Measurements from ENCODE around the gene EXOC4. TPM values are rescaled to one million over a fixed set of nuclear protein-coding genes. Genes with fewer than 3 reads are reported as not detected.

EXOC4 gene
- polyA plus RNA-seq, 3 donors from 2014 or later: 24.2 to 50.1 (median 30.1) TPM

GRCh38 chr7:133436014-133436428 lies 183.1 kb downstream of the EXOC4 start:
- H3K9me3 Mint-ChIP-seq: no peaks in the 10 kb centered on the region
- no peak overlapping the region for H3K4me3 Mint-ChIP-seq
- no peak for DNase-seq
- H3K4me1 Mint-ChIP-seq: peaks cover 13 to 31% of the 10 kb centered on the region in 2 donors
- H3K36me3 Mint-ChIP-seq: peaks cover 0 to 8% (median 6%) of the 10 kb centered on the region in 3 donors
- H3K27ac Mint-ChIP-seq: peak overlapping the region in 3 of 6 donors; percentile 17 to 65 (median 17)
- H3K27me3 Mint-ChIP-seq (ENCODE audit: low read depth in 3 of 3): no peaks in the 10 kb centered on the region

GRCh38 chr7:133437544-133437943 lies 184.7 kb downstream of the EXOC4 start:
- H3K27me3 Mint-ChIP-seq (ENCODE audit: low read depth in 3 of 3): no peaks in the 10 kb centered on the region
- peaks cover 13 to 31% of the 10 kb centered on the region in 2 donors for H3K4me1 Mint-ChIP-seq
- H3K9me3 Mint-ChIP-seq: no peaks in the 10 kb centered on the region
- no peak overlapping the region for H3K27ac Mint-ChIP-seq
- no peak for DNase-seq
- no peak overlapping the region for H3K4me3 Mint-ChIP-seq
- H3K36me3 Mint-ChIP-seq: peaks cover 0 to 9% (median 6%) of the 10 kb centered on the region in 3 donors

DNA sequence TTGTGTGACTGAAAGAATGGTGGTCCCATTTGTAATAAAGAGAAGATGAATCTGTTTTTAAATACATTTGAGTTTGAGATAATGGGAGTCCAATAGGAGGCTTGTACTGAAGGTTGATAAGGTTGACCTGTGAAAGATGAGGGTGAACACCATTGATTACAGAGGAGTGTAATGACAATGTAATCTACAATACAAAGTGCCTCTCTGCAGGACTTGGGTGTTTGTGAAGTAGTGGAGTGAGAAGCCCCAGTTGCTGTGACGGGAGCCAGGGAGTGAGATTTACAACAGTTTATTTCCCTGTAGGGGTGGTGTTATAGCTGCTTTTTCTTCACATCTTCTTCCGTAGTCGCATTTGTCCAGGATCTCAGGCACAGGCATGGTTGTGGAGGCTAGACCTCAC lies 189.9 kb downstream of the EXOC4 start:
- Mint-ChIP-seq H3K4me1 (peaks cover 7 to 15% of the 10 kb centered on the region in 2 donors), H3K9me3 (no peaks in the 10 kb centered on the region), H3K36me3 (peaks cover 0 to 4% (median 2%) of the 10 kb centered on the region in 3 donors), H3K27me3 (ENCODE audit: low read depth in 3 of 3) (peaks cover 0 to 1% (median 0%) of the 10 kb centered on the region in 3 donors), H3K4me3 (no peak overlapping the region), H3K27ac (no peak overlapping the region)
- no peak for DNase-seq

DNA sequence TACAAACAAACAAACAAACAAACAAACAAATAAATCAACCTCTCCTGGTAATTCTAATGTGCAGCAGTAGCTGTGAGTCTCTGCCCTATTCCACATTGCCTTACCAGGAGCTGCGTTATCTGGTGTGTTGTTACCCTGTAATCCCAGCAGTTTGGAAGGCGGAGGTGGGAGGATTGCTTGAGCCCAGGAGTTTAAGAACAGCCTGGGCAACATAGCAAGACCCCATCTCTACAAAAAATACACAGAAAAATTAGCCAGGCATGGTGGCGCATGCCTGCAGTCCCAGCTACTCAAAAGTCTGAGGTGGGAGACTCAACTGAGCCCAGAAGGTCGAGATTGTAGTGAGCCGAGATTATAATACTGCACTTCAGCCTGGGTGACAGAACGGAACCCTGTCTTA lies 192.7 kb downstream of the EXOC4 start:
- Mint-ChIP-seq H3K4me1 (peaks cover 15 to 25% of the 10 kb centered on the region in 2 donors), H3K36me3 (peaks cover 0 to 3% (median 0%) of the 10 kb centered on the region in 3 donors), H3K27me3 (ENCODE audit: low read depth in 3 of 3) (peaks cover 0 to 1% (median 0%) of the 10 kb centered on the region in 3 donors), H3K27ac (no peak overlapping the region), H3K9me3 (no peaks in the 10 kb centered on the region), H3K4me3 (no peak overlapping the region)
- no peak for DNase-seq

GRCh38 chr7:133448012-133448411 lies 195.1 kb downstream of the EXOC4 start:
- Mint-ChIP-seq H3K4me3 (no peak overlapping the region), H3K4me1 (peaks cover 26 to 45% of the 10 kb centered on the region in 2 donors), H3K36me3 (peaks cover 0 to 3% (median 0%) of the 10 kb centered on the region in 3 donors), H3K9me3 (no peaks in the 10 kb centered on the region), H3K27ac (no peak overlapping the region), H3K27me3 (ENCODE audit: low read depth in 3 of 3) (peaks cover 0 to 1% (median 0%) of the 10 kb centered on the region in 3 donors)
- DNase-seq: no peak

DNA sequence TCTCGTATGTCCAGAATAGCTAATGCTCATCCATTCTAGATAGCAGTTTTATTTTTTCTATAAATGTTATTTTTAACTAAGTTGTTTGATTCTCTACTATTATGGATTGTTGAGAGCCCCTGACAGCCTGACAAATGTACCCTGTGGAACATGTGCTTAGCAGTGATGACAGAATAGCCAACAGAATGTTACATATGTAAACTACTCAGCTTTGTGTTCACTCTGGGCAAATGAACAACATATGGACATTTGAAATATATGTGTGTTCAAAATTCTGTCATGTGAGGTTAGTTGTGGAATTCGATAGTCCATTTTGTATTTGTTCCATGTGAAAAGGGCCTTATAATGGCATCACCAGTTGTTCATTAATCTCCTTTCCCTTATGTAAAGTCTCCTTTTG lies 199.7 kb downstream of the EXOC4 start:
- no peaks in the 10 kb centered on the region for H3K9me3 Mint-ChIP-seq
- no peak overlapping the region for H3K27ac Mint-ChIP-seq
- peaks cover 0 to 3% (median 0%) of the 10 kb centered on the region in 3 donors for H3K36me3 Mint-ChIP-seq
- peaks cover 23 to 37% of the 10 kb centered on the region in 2 donors for H3K4me1 Mint-ChIP-seq
- H3K27me3 Mint-ChIP-seq (ENCODE audit: low read depth in 3 of 3): peaks cover 0 to 2% (median 0%) of the 10 kb centered on the region in 3 donors
- no peak for DNase-seq
- no peak overlapping the region for H3K4me3 Mint-ChIP-seq

DNA sequence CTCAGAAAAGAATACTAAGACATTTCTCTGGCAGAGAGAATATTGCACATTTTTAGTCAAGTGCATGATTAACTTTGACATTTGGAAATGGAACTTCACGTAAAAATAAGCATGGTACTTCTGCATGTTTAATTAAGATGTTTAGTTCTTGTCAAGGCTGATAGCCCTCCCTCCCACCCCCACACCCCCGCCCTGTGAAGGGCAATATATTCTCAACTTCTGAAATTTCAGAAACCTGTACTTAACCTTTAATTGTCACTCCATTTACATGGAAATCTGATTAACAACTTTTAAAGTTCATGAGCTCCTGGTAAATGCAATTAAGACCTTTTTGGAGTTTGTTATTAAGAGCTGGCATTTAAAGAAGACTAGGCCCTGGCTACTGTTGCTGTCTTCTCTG lies 205.8 kb downstream of the EXOC4 start:
- peaks cover 0 to 2% (median 0%) of the 10 kb centered on the region in 6 donors for H3K9me3 Mint-ChIP-seq
- no peak for DNase-seq
- H3K4me1 Mint-ChIP-seq: peaks cover 7 to 23% of the 10 kb centered on the region in 2 donors
- H3K27ac Mint-ChIP-seq: peak overlapping the region in 1 of 6 donors; percentile 31
- H3K36me3 Mint-ChIP-seq: peaks cover 0 to 10% (median 3%) of the 10 kb centered on the region in 3 donors
- H3K4me3 Mint-ChIP-seq: no peak overlapping the region
- H3K27me3 Mint-ChIP-seq (ENCODE audit: low read depth in 3 of 3): peaks cover 0 to 4% (median 0%) of the 10 kb centered on the region in 3 donors

DNA sequence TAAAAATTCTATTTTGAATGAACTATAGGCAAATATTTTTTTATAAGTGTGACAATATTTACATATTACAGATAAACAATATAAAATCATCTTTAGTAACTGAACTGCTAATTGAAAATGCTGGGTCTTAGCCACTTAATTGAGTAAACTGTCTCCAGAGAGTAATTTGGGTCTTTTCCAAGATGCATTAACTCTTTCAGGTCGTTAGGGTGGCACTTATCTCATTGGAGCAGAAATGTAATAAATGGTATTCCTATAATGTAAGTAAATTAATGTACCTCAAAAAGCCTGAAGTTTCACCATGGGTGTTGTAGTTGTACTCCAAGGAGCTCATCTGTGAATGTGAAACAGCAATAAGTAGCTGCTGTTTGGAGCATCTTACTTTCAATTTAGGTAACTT lies 208.5 kb downstream of the EXOC4 start:
- peaks cover 7 to 23% of the 10 kb centered on the region in 2 donors for H3K4me1 Mint-ChIP-seq
- H3K9me3 Mint-ChIP-seq: peaks cover 0 to 11% (median 6%) of the 10 kb centered on the region in 6 donors
- H3K36me3 Mint-ChIP-seq: peaks cover 13 to 22% (median 17%) of the 10 kb centered on the region in 3 donors
- H3K27ac Mint-ChIP-seq: no peak overlapping the region
- H3K27me3 Mint-ChIP-seq (ENCODE audit: low read depth in 3 of 3): peaks cover 0 to 4% (median 0%) of the 10 kb centered on the region in 3 donors
- DNase-seq: no peak
- peak overlapping the region in 1 of 5 donors; percentile 53 for H3K4me3 Mint-ChIP-seq

GRCh38 chr7:133475655-133476054 lies 222.8 kb downstream of the EXOC4 start:
- H3K4me1 Mint-ChIP-seq: peaks cover 41% of the 10 kb centered on the region in 2 donors
- H3K27ac Mint-ChIP-seq: no peak overlapping the region
- peaks cover 7 to 20% (median 11%) of the 10 kb centered on the region in 3 donors for H3K36me3 Mint-ChIP-seq
- DNase-seq: no peak
- no peak overlapping the region for H3K4me3 Mint-ChIP-seq
- peaks cover under 1 to 2% (median 2%) of the 10 kb centered on the region in 3 donors for H3K27me3 Mint-ChIP-seq (ENCODE audit: low read depth in 3 of 3)
- peaks cover 2 to 9% (median 5%) of the 10 kb centered on the region in 6 donors for H3K9me3 Mint-ChIP-seq

GRCh38 chr7:133477791-133478190 lies 224.9 kb downstream of the EXOC4 start:
- peaks cover 6 to 10% (median 8%) of the 10 kb centered on the region in 3 donors for H3K36me3 Mint-ChIP-seq
- peaks cover 62 to 63% of the 10 kb centered on the region in 2 donors for H3K4me1 Mint-ChIP-seq
- H3K27ac Mint-ChIP-seq: peak overlapping the region; percentile 8 to 95 (median 85)

GRCh38 chr7:133478591-133479135 lies 225.8 kb downstream of the EXOC4 start:
- H3K27me3 Mint-ChIP-seq (ENCODE audit: low read depth in 3 of 3): peaks cover 4 to 6% (median 4%) of the 10 kb centered on the region in 3 donors
- H3K27ac Mint-ChIP-seq: peak overlapping the region; percentile 85 to 96 (median 90)
- DNase-seq: peak in 2 of 3 donors; percentile 14 to 20
- peaks cover 71% of the 10 kb centered on the region in 2 donors for H3K4me1 Mint-ChIP-seq
- H3K4me3 Mint-ChIP-seq: peak overlapping the region; percentile 57 to 77 (median 63)
- H3K36me3 Mint-ChIP-seq: peaks cover 3 to 7% (median 6%) of the 10 kb centered on the region in 3 donors
- H3K9me3 Mint-ChIP-seq: peaks cover 0 to 4% (median 2%) of the 10 kb centered on the region in 6 donors

More at GRCh38 chr7:133477791-133478190, 224.9 kb downstream of the EXOC4 start:
- H3K4me3 Mint-ChIP-seq: peak overlapping the region in 3 of 5 donors; percentile 30 to 63 (median 56)
- peaks cover 4 to 6% (median 4%) of the 10 kb centered on the region in 3 donors for H3K27me3 Mint-ChIP-seq (ENCODE audit: low read depth in 3 of 3)
- DNase-seq: no peak
- H3K9me3 Mint-ChIP-seq: peaks cover 2 to 9% (median 4%) of the 10 kb centered on the region in 6 donors

DNA sequence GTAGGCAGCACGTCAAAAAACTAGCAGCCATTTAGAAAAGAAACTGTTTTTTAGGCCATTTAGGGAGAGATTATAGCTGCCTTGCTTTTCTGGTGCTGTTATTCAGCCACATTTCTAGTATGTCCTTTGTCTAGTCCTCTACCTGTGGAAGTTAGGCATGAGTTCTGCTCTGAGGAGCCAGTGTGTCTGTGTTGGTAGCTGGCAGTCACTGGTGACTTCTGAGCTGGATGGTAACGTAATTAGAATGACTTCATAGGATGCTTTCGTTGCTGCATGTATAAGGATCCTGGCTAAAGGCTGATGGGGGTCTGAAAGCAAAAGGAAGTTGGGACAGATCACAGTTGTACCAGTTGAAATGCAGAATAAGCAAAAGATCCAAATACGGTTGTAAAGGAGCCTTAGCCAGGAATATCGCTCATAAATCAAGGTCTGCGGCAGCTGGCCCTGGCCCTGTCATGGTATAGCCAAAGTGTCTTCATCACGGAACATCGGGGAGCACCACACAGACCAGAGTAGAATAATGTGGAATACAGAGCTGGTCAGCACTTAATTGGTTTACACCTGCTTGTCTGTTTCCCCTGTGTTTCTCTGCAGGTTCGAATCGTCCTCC lies 226.7 kb downstream of the EXOC4 start:
- peak overlapping the region; percentile 57 to 77 (median 63) for H3K4me3 Mint-ChIP-seq
- DNase-seq: no peak
- peaks cover 79 to 80% of the 10 kb centered on the region in 2 donors for H3K4me1 Mint-ChIP-seq
- peaks cover 0 to 6% (median 3%) of the 10 kb centered on the region in 3 donors for H3K36me3 Mint-ChIP-seq
- no peaks in the 10 kb centered on the region for H3K9me3 Mint-ChIP-seq
- H3K27ac Mint-ChIP-seq: peak overlapping the region; percentile 85 to 96 (median 90)
- peaks cover 4 to 9% (median 4%) of the 10 kb centered on the region in 3 donors for H3K27me3 Mint-ChIP-seq (ENCODE audit: low read depth in 3 of 3)

GRCh38 chr7:133480868-133481267 lies 228.0 kb downstream of the EXOC4 start:
- H3K36me3 Mint-ChIP-seq: peaks cover 3 to 6% (median 4%) of the 10 kb centered on the region in 3 donors
- H3K9me3 Mint-ChIP-seq: no peaks in the 10 kb centered on the region
- peaks cover 4 to 11% (median 4%) of the 10 kb centered on the region in 3 donors for H3K27me3 Mint-ChIP-seq (ENCODE audit: low read depth in 3 of 3)
- peak overlapping the region; percentile 86 to 95 (median 92) for H3K27ac Mint-ChIP-seq
- peaks cover 88 to 92% of the 10 kb centered on the region in 2 donors for H3K4me1 Mint-ChIP-seq
- H3K4me3 Mint-ChIP-seq: peak overlapping the region; percentile 74 to 89 (median 84)
- DNase-seq: peak; percentile 44 to 64 (median 60)

DNA sequence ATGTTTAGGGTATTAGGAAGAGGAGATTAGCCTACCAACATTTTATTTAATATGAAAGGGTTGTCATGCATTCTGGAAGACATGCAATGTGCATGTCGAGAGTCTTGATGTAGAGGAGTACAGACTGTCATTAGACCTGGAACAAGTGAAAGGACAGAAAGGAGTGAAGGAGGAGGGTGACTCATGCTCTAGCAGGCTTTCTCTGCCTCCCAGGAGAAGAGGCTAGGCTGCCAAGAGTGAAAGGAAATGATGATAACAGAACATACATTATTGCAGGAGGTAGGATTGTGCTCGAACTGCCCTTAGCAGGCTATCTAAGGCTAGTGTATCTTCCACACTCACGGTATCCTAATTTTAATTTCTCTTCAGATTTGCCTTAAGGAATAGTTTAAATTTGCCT lies 228.8 kb downstream of the EXOC4 start:
- DNase-seq: peak in 2 of 3 donors; percentile 11 to 15
- Mint-ChIP-seq H3K27ac (peak overlapping the region; percentile 86 to 95 (median 92)), H3K27me3 (ENCODE audit: low read depth in 3 of 3) (peaks cover 4 to 11% (median 4%) of the 10 kb centered on the region in 3 donors), H3K4me1 (peaks cover 89 to 96% of the 10 kb centered on the region in 2 donors), H3K36me3 (peaks cover 3 to 4% (median 4%) of the 10 kb centered on the region in 3 donors), H3K4me3 (peak overlapping the region; percentile 74 to 89 (median 84)), H3K9me3 (no peaks in the 10 kb centered on the region)

All from immature natural killer cell (primary cell).